ENCODE measurements around the gene PXMP4.
A peak's percentile ranks its signal among the peaks of the same experiment; 100 is the strongest.

PXMP4 gene

GRCh38 chr20:33732166-33732970 lies 12.3 kb upstream of the PXMP4 start (continued):
- no peak for TF ChIP-seq ZNF280C (tag by site-specific recombination; IDR thresholded peaks at IDR 0.05)
- no peak for TF ChIP-seq ZNF114 (tag by site-specific recombination; IDR thresholded peaks at IDR 0.05)
- TF ChIP-seq ZNF792 (tag by site-specific recombination; IDR thresholded peaks at IDR 0.05) = peak; percentile 91; the same call in 1 of the 2 replicates
- TF ChIP-seq, protein P1, sequence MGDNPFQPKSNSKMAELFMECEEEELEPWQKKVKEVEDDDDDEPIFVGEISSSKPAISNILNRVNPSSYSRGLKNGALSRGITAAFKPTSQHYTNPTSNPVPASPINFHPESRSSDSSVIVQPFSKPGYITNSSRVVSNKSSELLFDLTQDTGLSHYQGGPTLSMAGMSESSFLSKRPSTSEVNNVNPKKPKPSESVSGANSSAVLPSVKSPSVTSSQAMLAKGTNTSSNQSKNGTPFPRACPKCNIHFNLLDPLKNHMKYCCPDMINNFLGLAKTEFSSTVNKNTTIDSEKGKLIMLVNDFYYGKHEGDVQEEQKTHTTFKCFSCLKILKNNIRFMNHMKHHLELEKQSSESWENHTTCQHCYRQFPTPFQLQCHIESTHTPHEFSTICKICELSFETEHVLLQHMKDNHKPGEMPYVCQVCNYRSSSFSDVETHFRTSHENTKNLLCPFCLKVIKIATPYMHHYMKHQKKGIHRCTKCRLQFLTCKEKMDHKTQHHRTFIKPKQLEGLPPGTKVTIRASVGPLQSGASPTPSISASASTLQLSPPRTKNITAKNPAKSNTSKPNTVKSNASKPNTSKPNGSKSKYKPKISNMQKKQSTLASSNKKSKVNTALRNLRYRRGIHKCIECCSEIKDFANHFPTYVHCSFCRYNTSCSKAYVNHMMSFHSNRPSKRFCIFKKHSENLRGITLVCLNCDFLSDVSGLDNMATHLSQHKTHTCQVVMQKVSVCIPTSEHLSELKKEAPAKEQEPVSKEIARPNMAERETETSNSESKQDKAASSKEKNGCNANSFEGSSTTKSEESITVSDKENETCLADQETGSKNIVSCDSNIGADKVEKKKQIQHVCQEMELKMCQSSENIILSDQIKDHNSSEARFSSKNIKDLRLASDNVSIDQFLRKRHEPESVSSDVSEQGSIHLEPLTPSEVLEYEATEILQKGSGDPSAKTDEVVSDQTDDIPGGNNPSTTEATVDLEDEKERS (tag by site-specific recombination; IDR thresholded peaks at IDR 0.05) = no peak
- no peak for TF ChIP-seq ZNF791 (tag by site-specific recombination; IDR thresholded peaks at IDR 0.05)
- TF ChIP-seq SP7 (tag by site-specific recombination; IDR thresholded peaks at IDR 0.05) = peak; percentile 22; the same call in 1 of the 2 replicates
- no peak for TF ChIP-seq ZNF777 (tag by site-specific recombination; IDR thresholded peaks at IDR 0.05; ENCODE audit: borderline replicate concordance)
- TF ChIP-seq ZNF654 (tag by site-specific recombination; IDR thresholded peaks at IDR 0.05; ENCODE audit: low read depth) = no peak
- TF ChIP-seq, protein P2, sequence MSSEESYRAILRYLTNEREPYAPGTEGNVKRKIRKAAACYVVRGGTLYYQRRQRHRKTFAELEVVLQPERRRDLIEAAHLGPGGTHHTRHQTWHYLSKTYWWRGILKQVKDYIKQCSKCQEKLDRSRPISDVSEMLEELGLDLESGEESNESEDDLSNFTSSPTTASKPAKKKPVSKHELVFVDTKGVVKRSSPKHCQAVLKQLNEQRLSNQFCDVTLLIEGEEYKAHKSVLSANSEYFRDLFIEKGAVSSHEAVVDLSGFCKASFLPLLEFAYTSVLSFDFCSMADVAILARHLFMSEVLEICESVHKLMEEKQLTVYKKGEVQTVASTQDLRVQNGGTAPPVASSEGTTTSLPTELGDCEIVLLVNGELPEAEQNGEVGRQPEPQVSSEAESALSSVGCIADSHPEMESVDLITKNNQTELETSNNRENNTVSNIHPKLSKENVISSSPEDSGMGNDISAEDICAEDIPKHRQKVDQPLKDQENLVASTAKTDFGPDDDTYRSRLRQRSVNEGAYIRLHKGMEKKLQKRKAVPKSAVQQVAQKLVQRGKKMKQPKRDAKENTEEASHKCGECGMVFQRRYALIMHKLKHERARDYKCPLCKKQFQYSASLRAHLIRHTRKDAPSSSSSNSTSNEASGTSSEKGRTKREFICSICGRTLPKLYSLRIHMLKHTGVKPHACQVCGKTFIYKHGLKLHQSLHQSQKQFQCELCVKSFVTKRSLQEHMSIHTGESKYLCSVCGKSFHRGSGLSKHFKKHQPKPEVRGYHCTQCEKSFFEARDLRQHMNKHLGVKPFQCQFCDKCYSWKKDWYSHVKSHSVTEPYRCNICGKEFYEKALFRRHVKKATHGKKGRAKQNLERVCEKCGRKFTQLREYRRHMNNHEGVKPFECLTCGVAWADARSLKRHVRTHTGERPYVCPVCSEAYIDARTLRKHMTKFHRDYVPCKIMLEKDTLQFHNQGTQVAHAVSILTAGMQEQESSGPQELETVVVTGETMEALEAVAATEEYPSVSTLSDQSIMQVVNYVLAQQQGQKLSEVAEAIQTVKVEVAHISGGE (tag by site-specific recombination; conservative IDR thresholded peaks at IDR 0.05; ENCODE audit: low read depth) = no peak; the same call in 1 of the 2 replicates
- TF ChIP-seq ZNF239 (tag by site-specific recombination; IDR thresholded peaks at IDR 0.05) = no peak
- TF ChIP-seq GLIS1 (tag by site-specific recombination; IDR thresholded peaks at IDR 0.05) = peak; percentile 62; the same call in 1 of the 2 replicates
- peak; percentile 25; the same call in 1 of the 2 replicates for TF ChIP-seq PRDM10 (tag by site-specific recombination; IDR thresholded peaks at IDR 0.05)
- TF ChIP-seq ZNF658 (tag by site-specific recombination; IDR thresholded peaks at IDR 0.05) = no peak
- TF ChIP-seq ZNF202 (tag by site-specific recombination; IDR thresholded peaks at IDR 0.05; ENCODE audit: borderline replicate concordance) = no peak
- no peak for TF ChIP-seq ZNF354C (tag by site-specific recombination; IDR thresholded peaks at IDR 0.05; ENCODE audit: borderline replicate concordance, low read depth)
- TF ChIP-seq ZNF510 (tag by site-specific recombination; IDR thresholded peaks at IDR 0.05; ENCODE audit: insufficient replicate concordance) = no peak
- no peak for TF ChIP-seq KLF7 (tag by site-specific recombination; IDR thresholded peaks at IDR 0.05; ENCODE audit: borderline replicate concordance)
- no peak for TF ChIP-seq GLI4 (tag by site-specific recombination; IDR thresholded peaks at IDR 0.05)
- no peak for TF ChIP-seq ZNF670 (tag by site-specific recombination; IDR thresholded peaks at IDR 0.05; ENCODE audit: low read depth)
- TF ChIP-seq ZNF48 (tag by site-specific recombination; IDR thresholded peaks at IDR 0.05) = no peak
- TF ChIP-seq BCL11B (tag by site-specific recombination; IDR thresholded peaks at IDR 0.05; ENCODE audit: low read depth) = no peak
- no peak for TF ChIP-seq OVOL3 (tag by site-specific recombination; IDR thresholded peaks at IDR 0.05)
- TF ChIP-seq ZNF514 (tag by site-specific recombination; IDR thresholded peaks at IDR 0.05) = no peak
- no peak for TF ChIP-seq RBAK (tag by site-specific recombination; IDR thresholded peaks at IDR 0.05)
- no peak for TF ChIP-seq ZNF146 (tag by site-specific recombination; IDR thresholded peaks at IDR 0.05)
- TF ChIP-seq ZNF585B (tag by site-specific recombination; IDR thresholded peaks at IDR 0.05) = no peak
- no peak for TF ChIP-seq ZNF214 (tag by site-specific recombination; IDR thresholded peaks at IDR 0.05; ENCODE audit: borderline replicate concordance)

Data from HEK293 (cell line).